OCI-LY7 (cell line): ENCODE data around the gene CHCHD10. TPM values are rescaled to one million over a fixed set of nuclear protein-coding genes. Genes with fewer than 3 reads are reported as not detected.

ENCODE experiments used
- BruUV-seq: library from RNA; stranded (reverse); fragments of 400-500 nt; replicated peaks from 2 replicates; lab custom pipeline; 2021; lab: Mats Ljungman, UMichigan
- CTCF ChIA-PET: fragments of 300-600 bp; sonication (Branson Sonifier 250); formaldehyde crosslinking; loops from one replicate; lab custom pipeline; 2022; ENCODE audit warnings: antibody characterized with exemption; ENCODE audit not compliant: unreplicated experiment; lab: Charles Lee
- POLR2A ChIA-PET: fragments of 300-600 bp; sonication (Branson Sonifier 250); formaldehyde crosslinking; loops from one replicate; lab custom pipeline; 2022; ENCODE audit warnings: antibody characterized with exemption; lab: Charles Lee
- DNase-seq: peaks from one replicate; pipeline ENCODE4 v3.0.0-alpha.2; 2015; ENCODE audit warnings: low spot score
- H2AFZ ChIP-seq: fragments of 200-600 bp; sonication (generic), shearing (Covaris generic); 2 replicates; pipeline ENCODE4 v1.6.1; 2014; ENCODE audit warnings: mild to moderate bottlenecking, antibody characterized with exemption, low read length, moderate library complexity
- H3K27ac ChIP-seq: fragments of 200-600 bp; sonication (generic); 2 replicates; pipeline ENCODE4 v1.5.1; 2014; ENCODE audit warnings: mixed run types, low read depth, mild to moderate bottlenecking, moderate library complexity, low read length, inconsistent platforms; ENCODE audit not compliant: poor library complexity, severe bottlenecking
- H3K36me3 ChIP-seq: fragments of 200-600 bp; sonication (generic); 2 replicates; pipeline ENCODE4 v1.6.1; 2014; ENCODE audit warnings: mild to moderate bottlenecking, antibody characterized with exemption, low read length, moderate library complexity, mixed read lengths; ENCODE audit not compliant: insufficient read depth
- H3K4me1 ChIP-seq: fragments of 200-600 bp; sonication (generic); 2 replicates; pipeline ENCODE4 v1.5.1; 2014; ENCODE audit warnings: mild to moderate bottlenecking, low read length; ENCODE audit not compliant: insufficient read depth, poor library complexity, severe bottlenecking
- H3K4me2 ChIP-seq: fragments of 200-600 bp; sonication (generic); 2 replicates; pipeline ENCODE4 v1.6.1; 2014; ENCODE audit warnings: mild to moderate bottlenecking, low read length
- H3K4me3 ChIP-seq: fragments of 200-600 bp; sonication (generic); 2 replicates; pipeline ENCODE4 v1.5.1; 2014; ENCODE audit warnings: mild to moderate bottlenecking, low read depth, low read length; ENCODE audit not compliant: poor library complexity, severe bottlenecking
- H3K79me2 ChIP-seq: fragments of 200-600 bp; sonication (generic); 2 replicates; pipeline ENCODE4 v1.6.1; 2016; ENCODE audit warnings: low read depth, mild to moderate bottlenecking, low read length, moderate library complexity, mixed read lengths; ENCODE audit not compliant: insufficient read depth
- H3K9me2 ChIP-seq: fragments of 200-600 bp; sonication (generic); 2 replicates; pipeline ENCODE4 v1.6.1; 2016; ENCODE audit warnings: mild to moderate bottlenecking, low read length, mixed read lengths; ENCODE audit not compliant: insufficient read depth
- H3K9me3 ChIP-seq: fragments of 200-600 bp; sonication (generic); 2 replicates; pipeline ENCODE4 v1.6.1; 2014; ENCODE audit warnings: mild to moderate bottlenecking, mixed run types, low read length, mixed read lengths
- H4K20me1 ChIP-seq: fragments of 200-600 bp; sonication (generic); 2 replicates; pipeline ENCODE4 v1.6.1; 2014; ENCODE audit warnings: mild to moderate bottlenecking, antibody characterized with exemption, low read length, moderate library complexity, mixed read lengths; ENCODE audit not compliant: insufficient read depth
- EZH2phosphoT487 ChIP-seq: fragments of 200-600 bp; sonication (generic); IDR thresholded peaks from 2 replicates; pipeline ENCODE4 v1.6.1; 2018; ENCODE audit warnings: low read depth, borderline replicate concordance, mild to moderate bottlenecking, mixed run types, antibody characterized with exemption, low read length, moderate library complexity, mixed read lengths
- intact Hi-C: fragments of 100-400 bp; cut with micrococcal nuclease; formaldehyde crosslinking; loops from one replicate; pipeline ENCODE4 v1.10.0; 2022; ENCODE audit not compliant: unreplicated experiment
- total RNA-seq, 2 experiments: library from RNA; depleted of rRNA in 1 of 2; stranded (reverse); fragments of >200 nt in 1 of 2; shearing (Covaris generic) in 1 of 2; gene quantifications; 2 replicates each; pipeline ENCODE4 v1.2.3, GENCODE V29; 2014 to 2022
- TF ChIP-seq, protein P1 (sequence below): fragments of 200-600 bp; sonication (generic); conservative IDR thresholded peaks from 2 replicates; pipeline ENCODE4 v1.5.1; 2014; ENCODE audit warnings: mild to moderate bottlenecking, antibody characterized with exemption, low read length, moderate library complexity, mixed read lengths

Gene CHCHD10
- total RNA-seq, 2 experiments from 2014 or later: 50.8 to 252 TPM

DNA sequence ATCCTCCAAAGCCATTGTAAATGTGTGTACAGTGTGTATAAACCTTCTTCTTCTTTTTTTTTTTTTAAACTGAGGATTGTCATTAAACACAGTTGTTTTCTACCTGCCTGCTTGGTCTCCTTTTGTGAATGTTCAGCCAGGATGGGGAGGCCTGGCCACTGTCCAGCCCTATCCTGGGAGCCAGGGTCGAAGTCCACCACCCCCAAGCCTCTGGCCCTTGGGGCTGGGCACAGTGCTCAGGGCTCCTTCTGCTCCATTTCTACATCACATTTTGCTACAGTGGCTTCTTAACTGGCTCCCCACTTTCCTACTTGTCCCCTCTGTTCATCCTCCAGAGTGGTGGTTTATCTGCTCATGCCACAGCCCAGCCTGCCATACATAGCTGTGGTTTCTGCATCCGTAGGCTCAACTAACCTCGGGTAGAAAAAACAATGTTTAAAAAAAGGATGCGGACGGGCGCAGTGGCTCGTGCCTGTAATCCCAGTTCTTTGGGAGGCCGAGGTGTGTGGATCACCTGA, 16.5 kb upstream of the CHCHD10 start:
- POLR2A ChIA-PET: interaction anchor here (0.6 to 0.9 kb wide), 2 partner anchors 63 to 129 kb away, joined by 3 to 4 read pairs; no protein-coding TSS in a partner anchor

DNA sequence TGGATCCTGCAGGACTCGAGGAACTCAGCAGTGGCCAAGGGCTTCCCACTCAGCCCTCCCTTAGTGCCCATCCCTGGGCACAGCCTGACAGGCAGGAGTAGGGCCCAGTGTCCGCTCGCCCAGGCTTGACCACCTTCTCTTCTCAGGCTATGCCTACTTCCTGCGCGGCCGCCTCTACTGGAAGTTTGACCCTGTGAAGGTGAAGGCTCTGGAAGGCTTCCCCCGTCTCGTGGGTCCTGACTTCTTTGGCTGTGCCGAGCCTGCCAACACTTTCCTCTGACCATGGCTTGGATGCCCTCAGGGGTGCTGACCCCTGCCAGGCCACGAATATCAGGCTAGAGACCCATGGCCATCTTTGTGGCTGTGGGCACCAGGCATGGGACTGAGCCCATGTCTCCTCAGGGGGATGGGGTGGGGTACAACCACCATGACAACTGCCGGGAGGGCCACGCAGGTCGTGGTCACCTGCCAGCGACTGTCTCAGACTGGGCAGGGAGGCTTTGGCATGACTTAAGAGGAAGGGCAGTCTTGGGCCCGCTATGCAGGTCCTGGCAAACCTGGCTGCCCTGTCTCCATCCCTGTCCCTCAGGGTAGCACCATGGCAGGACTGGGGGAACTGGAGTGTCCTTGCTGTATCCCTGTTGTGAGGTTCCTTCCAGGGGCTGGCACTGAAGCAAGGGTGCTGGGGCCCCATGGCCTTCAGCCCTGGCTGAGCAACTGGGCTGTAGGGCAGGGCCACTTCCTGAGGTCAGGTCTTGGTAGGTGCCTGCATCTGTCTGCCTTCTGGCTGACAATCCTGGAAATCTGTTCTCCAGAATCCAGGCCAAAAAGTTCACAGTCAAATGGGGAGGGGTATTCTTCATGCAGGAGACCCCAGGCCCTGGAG, 15.7 kb upstream of the CHCHD10 start:
- no peak overlapping the region for H3K27ac ChIP-seq

More for the DNA sequence above, 16.5 kb upstream of the CHCHD10 start:
- no peaks in the 10 kb centered on the region for H3K9me3 ChIP-seq
- DNase-seq: no peak
- H2AFZ ChIP-seq: no peak overlapping the region
- H3K27ac ChIP-seq: no peak overlapping the region
- H3K4me1 ChIP-seq: peaks cover 35% of the 10 kb centered on the region
- no peak overlapping the region; the same call in 1 of the 2 replicates for H3K4me2 ChIP-seq
- no peaks in the 10 kb centered on the region for H3K9me2 ChIP-seq
- CTCF ChIA-PET: no interaction called here
- H3K4me3 ChIP-seq: no peak overlapping the region
- peaks cover 20% of the 10 kb centered on the region for H3K79me2 ChIP-seq
- H3K36me3 ChIP-seq: peaks cover 17% of the 10 kb centered on the region
- TF ChIP-seq EZH2phosphoT487: no peak
- TF ChIP-seq, protein P1, sequence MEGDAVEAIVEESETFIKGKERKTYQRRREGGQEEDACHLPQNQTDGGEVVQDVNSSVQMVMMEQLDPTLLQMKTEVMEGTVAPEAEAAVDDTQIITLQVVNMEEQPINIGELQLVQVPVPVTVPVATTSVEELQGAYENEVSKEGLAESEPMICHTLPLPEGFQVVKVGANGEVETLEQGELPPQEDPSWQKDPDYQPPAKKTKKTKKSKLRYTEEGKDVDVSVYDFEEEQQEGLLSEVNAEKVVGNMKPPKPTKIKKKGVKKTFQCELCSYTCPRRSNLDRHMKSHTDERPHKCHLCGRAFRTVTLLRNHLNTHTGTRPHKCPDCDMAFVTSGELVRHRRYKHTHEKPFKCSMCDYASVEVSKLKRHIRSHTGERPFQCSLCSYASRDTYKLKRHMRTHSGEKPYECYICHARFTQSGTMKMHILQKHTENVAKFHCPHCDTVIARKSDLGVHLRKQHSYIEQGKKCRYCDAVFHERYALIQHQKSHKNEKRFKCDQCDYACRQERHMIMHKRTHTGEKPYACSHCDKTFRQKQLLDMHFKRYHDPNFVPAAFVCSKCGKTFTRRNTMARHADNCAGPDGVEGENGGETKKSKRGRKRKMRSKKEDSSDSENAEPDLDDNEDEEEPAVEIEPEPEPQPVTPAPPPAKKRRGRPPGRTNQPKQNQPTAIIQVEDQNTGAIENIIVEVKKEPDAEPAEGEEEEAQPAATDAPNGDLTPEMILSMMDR: no peak
- no TSS peak for BruUV-seq
- intact Hi-C loops: no loop called here
- peaks cover 17% of the 10 kb centered on the region for H4K20me1 ChIP-seq

More for the DNA sequence above, 15.7 kb upstream of the CHCHD10 start:
- H3K9me2 ChIP-seq: no peaks in the 10 kb centered on the region
- H2AFZ ChIP-seq: no peak overlapping the region
- peaks cover 10% of the 10 kb centered on the region for H4K20me1 ChIP-seq
- H3K9me3 ChIP-seq: no peaks in the 10 kb centered on the region
- CTCF ChIA-PET: no interaction called here
- TF ChIP-seq, protein P1: no peak
- no peak for TF ChIP-seq EZH2phosphoT487
- no peak for DNase-seq
- peaks cover 9% of the 10 kb centered on the region for H3K36me3 ChIP-seq
- no peak overlapping the region for H3K4me3 ChIP-seq
- no peak overlapping the region for H3K4me2 ChIP-seq
- POLR2A ChIA-PET: no interaction called here
- intact Hi-C loops: no loop called here
- no TSS peak for BruUV-seq
- H3K4me1 ChIP-seq: peaks cover 27% of the 10 kb centered on the region
- peaks cover 13% of the 10 kb centered on the region for H3K79me2 ChIP-seq
